OCI-LY3 (cell line): ENCODE measurements around the gene CFAP69.

Experiments used
- EZH2phosphoT487 ChIP-seq: fragments of 200-600 bp; shearing (Covaris generic); IDR thresholded peaks from 2 replicates; pipeline ENCODE4 v1.6.1; 2018; ENCODE audit warnings: antibody characterized with exemption, mixed run types, low read depth
- TF ChIP-seq, protein P1 (sequence below): fragments of 200-600, 300-600 bp; sonication (generic); IDR thresholded peaks from 2 replicates; pipeline ENCODE4 v1.5.1; 2014; ENCODE audit warnings: antibody characterized with exemption, low read length, low read depth

DNA sequence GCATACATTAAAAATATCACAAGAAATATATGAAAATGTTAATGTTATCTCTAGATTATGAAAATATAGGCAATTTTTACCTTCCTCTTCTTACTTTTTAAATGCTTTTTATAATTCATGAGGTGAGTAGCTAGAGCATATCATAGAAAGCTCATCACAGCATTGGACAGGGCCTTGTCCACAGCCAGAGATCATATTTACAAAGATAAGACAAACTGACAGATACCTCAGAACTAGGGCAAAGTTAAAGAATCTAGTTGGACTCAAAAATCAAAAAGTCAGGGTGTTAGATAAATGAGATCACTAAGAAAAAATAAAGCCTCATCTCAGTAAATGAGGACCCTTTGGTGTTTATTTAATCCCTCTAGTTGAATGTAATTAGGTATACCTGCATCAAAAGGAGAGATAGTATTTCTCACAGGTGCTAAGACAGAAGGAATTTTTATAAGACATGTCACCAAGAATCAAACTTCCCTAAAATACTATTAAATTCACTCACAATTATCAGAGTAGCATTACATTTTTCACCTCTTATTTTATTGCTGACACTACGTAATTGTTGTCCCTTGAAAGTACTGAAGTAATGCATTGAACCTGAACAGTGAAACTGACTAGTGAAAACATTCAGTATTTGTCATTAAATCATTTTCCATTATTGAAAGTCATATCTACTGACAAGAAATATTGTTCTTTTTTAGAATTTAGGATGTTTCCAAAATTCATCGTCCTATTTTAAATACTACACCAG is 25.6 kb downstream of the CFAP69 start:
- TF ChIP-seq, protein P1, sequence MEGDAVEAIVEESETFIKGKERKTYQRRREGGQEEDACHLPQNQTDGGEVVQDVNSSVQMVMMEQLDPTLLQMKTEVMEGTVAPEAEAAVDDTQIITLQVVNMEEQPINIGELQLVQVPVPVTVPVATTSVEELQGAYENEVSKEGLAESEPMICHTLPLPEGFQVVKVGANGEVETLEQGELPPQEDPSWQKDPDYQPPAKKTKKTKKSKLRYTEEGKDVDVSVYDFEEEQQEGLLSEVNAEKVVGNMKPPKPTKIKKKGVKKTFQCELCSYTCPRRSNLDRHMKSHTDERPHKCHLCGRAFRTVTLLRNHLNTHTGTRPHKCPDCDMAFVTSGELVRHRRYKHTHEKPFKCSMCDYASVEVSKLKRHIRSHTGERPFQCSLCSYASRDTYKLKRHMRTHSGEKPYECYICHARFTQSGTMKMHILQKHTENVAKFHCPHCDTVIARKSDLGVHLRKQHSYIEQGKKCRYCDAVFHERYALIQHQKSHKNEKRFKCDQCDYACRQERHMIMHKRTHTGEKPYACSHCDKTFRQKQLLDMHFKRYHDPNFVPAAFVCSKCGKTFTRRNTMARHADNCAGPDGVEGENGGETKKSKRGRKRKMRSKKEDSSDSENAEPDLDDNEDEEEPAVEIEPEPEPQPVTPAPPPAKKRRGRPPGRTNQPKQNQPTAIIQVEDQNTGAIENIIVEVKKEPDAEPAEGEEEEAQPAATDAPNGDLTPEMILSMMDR, result no peak
- TF ChIP-seq EZH2phosphoT487, result no peak
